H4 (cell line): ENCODE data around the gene PSMB9. TPM values are rescaled to one million over a fixed set of nuclear protein-coding genes. Genes with fewer than 3 reads are reported as not detected.

Source experiments
- DNase-seq: peaks from one replicate; pipeline ENCODE4 v3.0.0-alpha.2; 2015; ENCODE audit warnings: low spot score
- total RNA-seq: library from RNA; depleted of rRNA; stranded (reverse); fragments of >200 nt; shearing (Covaris generic); gene quantifications from 2 replicates; pipeline ENCODE4 v1.2.3, GENCODE V29; 2014

Gene PSMB9
- total RNA-seq, 1 experiment from 2014 or later, result 150 TPM

- no peak for DNase-seq
Measured at GRCh38 chr6:32839356-32839755, 14.6 kb upstream of the PSMB9 start.

DNA sequence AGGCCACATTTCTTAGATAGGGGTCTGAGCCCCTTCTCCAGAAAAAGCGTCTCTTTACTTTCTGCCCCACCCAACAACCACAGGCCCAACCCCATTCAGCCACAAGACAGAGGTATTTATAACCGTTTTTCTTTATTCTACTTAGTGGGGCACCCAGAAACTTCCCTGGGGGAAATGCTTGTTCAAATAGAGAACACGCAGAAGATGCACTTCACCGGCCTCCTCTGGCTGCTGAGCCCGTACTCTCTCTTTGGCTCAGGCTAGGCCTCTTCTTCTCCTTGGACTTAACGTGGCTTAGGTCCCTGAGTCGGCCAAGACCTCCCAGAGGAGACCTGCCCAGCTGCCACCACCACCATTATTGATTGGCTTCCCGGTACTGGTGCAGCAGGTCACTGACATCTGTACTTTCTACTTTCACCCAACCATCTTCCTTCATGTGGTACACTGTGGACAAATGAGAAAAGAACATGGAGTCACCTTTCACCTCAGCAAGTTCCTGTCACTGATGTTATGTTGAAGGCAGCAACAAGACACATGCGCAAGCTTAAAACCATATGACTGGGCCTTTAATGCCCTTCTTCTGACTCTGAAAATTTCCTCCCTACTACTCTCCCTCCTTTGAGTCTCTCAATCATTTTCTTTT lies 13.3 kb upstream of the PSMB9 start:
- DNase-seq, result no peak

- DNase-seq, result no peak
Measured at GRCh38 chr6:32842021-32842650, 11.9 kb upstream of the PSMB9 start.

DNA sequence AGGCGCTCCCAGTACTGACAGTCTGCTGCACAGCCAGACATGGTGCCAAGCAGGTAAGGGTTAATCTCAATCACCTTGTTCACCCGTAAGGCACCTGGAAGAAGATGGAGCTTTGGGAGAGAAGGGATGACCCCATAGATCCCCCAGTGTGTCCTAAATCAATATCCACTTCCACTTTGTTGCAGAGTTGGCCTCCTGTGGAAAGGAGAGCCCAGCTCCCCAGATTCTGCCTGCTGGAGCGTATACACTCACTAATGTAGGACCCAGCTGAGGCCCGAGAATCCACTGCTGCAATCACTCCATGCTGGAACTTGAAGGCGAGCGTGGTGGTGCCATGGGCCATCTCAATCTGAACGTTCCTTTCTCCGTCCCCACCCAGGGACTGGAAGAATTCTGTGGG lies 11.3 kb upstream of the PSMB9 start:
- DNase-seq, result no peak

- DNase-seq, result no peak
Measured at GRCh38 chr6:32843331-32843978, 10.5 kb upstream of the PSMB9 start.

GRCh38 chr6:32843979-32844838 lies 9.8 kb upstream of the PSMB9 start, which contains the start of gene PSMB8:
Gene PSMB8, minus strand, starts transcription at chr6:32844047. Its CDS starts 51 bp downstream, at chr6:32843996.
- peak; percentile 97 for DNase-seq

GRCh38 chr6:32844839-32845383 lies 9.1 kb upstream of the PSMB9 start:
- no peak for DNase-seq

GRCh38 chr6:32845384-32845884 lies 8.6 kb upstream of the PSMB9 start:
- DNase-seq, result no peak

DNA sequence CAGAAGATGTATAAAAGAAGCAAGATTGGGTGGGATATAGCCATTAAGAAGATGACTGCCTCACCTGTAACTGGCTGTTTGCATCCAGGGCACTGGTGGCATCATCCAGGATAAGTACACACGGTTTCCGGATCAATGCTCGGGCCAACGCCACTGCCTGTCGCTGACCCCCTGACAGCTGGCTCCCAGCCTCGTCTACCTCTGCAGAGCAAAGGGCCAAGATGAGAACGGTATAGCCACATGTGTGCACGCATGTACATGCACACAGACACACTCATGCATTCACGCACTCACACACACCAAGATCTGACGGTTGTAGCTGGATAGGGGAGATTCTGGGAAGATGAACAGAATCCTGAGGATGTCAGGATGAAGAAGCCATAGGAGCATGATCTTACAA lies 7.0 kb upstream of the PSMB9 start:
- DNase-seq, result no peak

DNA sequence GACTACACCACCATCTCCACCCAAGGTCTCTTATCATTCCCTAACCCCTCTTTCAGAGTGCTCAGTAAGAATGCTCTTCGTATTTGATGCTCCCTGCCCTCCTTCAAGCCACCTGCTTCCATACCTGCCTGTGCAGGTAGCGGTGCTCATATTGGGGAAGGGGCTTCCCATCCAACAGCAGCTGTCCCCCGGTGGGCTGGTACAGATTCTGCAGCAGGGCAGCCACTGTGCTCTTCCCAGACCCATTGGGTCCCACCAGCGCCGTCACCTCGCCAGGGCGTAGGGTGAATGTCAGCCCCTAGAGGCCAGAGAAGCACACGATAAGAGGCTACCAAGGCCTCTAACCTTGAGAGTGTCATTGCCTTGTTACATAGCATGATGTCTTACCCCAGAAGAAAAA lies 6.2 kb upstream of the PSMB9 start:
- DNase-seq, result no peak

DNA sequence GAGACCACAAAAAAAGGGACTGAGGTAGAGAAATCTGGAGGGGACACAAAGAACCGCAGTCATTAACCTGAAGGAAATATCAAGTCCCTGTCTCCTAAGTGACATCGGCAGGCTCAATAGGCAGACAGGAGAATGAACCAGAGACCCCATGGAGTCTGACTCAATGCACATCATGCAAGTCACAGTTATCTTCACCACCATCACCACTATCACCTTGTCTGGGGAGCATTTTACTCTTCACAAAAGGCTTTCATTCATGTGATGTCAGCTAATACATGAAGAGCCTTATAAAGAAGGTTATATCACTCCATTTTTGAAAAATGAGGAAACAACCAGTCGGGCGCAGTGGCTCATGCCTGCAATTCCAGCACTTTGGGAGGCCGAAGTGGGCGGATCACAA lies 4.9 kb upstream of the PSMB9 start:
- no peak for DNase-seq

- DNase-seq, result no peak
Measured at GRCh38 chr6:32851025-32851424, 3.0 kb upstream of the PSMB9 start.

DNA sequence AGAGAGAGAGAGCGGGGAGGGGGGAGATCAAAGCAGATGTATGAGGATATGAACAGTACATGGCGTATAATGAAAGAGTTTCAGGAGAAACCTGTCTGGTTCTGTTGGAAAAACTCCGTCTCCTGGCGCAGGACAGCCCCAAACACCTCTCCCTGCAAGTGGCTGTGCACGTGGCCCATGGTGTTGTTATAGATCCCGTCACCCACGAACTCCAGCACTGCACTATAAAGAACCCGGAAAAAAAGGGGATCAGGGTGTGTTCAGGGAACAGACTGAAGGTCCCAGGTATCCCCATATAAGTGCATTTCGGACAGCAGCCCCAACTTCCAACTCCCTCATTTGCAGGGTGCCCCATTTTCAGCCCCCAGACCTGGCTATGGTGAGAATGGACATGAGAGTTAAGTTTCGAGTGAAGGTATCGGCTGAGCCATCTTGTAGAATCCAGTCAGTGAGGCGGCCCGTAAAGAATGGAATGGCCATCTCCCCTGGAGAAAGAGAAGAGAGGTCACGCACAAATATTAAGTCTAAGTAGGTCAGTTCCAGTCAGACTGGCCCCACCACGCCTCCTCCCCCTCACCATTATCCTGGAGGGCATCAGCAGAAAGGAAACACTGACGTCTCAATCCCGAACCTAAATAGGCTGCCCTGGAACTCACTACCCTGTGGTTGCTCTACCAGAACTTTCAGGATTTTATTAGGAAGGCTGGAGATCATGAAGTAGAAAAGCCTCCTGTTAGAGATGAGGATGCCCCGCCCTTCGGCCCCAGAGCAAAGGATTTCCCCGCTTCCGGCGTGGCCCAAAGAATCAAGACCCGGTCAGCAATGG lies 1.8 kb upstream of the PSMB9 start:
- no peak for DNase-seq

DNA sequence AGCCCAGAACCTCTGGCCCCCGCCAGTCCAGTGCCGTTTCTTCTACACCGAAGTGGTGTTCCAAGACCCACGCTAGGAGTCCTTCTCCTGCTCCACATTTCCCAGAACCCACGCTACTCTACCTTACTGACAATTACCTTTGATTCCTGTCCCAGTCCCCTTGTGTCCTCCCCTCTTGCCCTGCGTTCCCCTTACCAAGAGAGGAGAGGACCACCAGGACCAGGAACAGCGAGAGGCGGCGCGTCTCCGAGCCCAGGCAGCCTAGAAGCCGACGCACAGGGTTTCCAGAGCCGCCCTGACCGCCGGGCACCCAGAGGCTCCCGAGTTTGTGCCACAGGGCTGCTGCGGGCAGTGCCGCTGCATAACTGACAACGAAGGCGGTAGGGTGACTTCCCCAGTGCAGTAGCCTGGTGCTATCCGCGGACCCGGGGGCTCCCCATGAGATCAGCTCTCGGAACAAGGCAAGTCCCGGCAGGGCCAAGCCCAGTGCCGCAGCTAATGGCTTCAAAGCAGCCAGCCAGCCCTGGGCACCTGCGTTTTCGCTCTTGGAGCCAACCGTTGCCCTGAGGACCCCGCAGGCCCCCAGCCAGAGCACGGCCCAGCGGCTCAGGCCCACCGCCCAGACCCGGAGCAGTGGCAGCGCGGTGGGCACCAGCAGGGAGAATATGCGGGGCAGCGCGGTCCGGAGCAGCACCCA lies 1.0 kb upstream of the PSMB9 start:
- DNase-seq, result no peak

DNA sequence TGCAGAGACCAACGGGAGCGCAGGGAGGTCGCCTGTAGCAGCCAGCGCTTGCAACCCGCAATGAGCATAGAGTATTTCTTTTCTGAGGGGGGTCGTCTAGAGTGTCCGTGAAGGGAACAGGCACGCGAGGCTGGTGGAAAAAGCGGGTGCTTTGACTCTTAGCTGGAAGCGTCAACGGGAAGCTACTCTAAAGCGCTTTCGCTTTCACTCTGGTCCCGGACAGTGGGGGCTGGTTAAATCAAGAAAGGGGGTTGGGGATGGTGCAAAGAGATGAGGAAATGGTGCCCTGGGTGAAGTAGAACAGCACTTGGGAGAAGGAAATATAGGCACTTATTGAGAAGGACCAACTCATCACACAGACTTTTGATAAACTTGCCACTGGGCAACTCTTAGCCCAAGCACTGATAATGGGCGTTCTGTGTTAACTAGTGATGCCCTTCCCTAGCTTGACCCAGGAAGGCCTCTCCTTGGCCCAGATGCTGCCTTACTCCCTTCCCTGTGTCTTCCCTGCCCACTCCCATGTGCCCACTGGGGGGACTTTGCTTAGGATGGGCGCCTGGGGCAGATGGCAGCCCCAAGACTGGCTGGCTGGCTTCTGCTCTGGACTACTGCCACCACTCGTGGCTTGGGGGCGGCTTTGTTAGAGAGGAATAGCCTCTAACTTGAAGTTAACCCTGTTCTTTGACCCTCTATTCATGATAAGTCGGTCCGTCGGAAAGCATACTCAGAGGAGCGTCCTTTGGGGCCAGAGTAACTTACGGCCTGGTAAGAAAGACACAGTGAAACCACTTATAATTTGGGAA lies 585 bp downstream of the PSMB9 start:
- DNase-seq, result peak; percentile 43

GRCh38 chr6:32855467-32856174 lies 1.6 kb downstream of the PSMB9 start:
- DNase-seq, result no peak

DNA sequence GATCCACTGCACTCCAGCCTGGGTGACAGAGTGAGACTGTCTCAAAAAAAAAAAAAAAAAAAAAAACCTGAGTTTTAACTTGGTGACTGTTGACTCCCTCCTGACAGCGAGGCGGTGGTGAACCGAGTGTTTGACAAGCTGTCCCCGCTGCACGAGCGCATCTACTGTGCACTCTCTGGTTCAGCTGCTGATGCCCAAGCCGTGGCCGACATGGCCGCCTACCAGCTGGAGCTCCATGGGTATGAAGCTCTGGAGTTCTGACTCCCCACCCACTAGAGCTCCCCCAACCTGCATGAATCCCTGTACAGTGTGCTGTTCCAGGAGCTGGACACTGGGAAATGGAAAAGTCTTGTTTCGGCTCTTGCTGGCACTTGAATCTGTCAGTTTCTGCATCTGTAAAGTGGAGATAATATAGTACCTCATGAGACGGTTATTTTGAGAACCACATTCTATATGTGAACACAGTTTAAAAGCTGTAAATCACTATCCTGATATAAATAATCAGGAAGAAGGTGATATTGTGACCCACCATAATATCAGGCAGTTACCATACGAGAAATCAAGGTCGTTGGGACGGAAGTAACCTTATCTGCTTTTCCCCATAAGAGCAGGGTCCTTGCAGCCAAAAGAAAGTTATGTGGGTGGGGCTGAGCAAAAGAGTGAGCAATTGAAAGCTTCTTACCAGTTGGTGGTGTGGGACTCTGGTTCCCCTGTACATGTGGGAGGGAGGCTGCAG lies 3.3 kb downstream of the PSMB9 start:
- DNase-seq, result no peak

GRCh38 chr6:32858194-32858593 lies 4.2 kb downstream of the PSMB9 start:
- no peak for DNase-seq
